Activated CD8-positive, alpha-beta memory T cell treated with anti-CD3 and anti-CD28 coated beads, Interleukin-2, amount 50 U/mL, for 48 hours (primary cell): ENCODE measurements around the gene NDUFB10.

Experiments
- DNase-seq: peaks from one replicate; pipeline ENCODE4 v3.0.0-alpha.2; 2020

NDUFB10 gene

DNA sequence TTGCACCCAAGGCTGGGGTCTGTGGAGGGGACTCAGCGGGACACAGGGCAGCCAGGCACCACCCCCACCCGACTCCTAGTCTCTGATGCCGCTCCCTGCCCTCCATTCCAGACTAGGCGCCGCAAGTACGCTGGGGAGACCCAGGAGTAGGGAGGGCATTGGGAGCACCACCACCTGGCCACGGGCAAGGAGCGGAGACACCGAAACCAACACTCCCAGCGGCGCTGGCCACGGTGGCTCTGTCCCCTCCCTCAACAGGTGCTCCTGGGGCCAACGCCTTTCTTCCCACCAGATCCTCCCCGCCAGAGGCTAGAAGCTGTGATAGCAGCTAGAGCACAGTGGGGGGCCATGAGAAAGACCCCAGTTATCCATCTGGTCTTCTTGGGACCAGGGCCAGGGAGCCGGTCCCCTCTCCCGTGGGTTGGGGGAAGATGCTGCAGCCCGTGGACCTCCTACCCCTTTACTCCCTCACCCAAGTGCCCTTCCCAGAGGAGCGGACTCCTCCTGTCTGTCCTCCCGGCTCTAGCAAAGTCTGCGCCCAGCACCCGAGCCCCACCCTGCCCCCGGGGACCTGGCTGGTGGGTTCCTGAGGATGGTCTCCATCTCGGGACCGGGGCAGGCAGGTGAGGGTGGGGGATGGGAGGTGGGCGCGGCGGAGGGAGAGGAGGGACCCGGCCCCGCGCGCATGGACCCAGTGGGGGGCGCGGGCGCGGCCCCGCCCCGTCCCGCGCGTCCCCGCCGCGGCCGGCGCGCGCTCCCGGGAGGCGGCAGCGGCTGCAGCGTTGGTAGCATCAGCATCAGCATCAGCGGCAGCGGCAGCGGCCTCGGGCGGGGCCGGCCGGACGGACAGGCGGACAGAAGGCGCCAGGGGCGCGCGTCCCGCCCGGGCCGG, 30.1 kb downstream of the NDUFB10 start, which contains the start of gene SYNGR3:
TSS of gene SYNGR3 (plus strand) at position 762 of the 892 bp plus-strand sequence. CDS start 133 bp downstream, outside the sequence.
- no peak for DNase-seq

DNA sequence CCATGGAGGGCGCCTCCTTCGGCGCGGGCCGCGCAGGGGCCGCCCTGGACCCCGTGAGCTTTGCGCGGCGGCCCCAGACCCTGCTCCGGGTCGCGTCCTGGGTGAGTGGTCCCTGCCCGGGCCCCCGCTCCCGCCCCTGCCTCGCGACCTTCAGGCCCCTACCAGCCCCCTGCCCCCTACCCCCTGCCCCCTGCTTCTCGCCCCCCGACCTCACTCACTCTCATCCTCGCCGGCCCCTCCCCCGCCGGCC, 30.7 kb downstream of the NDUFB10 start:
- no peak for DNase-seq

GRCh38 chr16:1990351-1991134, 31.2 kb downstream of the NDUFB10 start:
- peak; percentile 78 for DNase-seq

GRCh38 chr16:1991135-1991551, 31.8 kb downstream of the NDUFB10 start:
- DNase-seq: peak; percentile 77

DNA sequence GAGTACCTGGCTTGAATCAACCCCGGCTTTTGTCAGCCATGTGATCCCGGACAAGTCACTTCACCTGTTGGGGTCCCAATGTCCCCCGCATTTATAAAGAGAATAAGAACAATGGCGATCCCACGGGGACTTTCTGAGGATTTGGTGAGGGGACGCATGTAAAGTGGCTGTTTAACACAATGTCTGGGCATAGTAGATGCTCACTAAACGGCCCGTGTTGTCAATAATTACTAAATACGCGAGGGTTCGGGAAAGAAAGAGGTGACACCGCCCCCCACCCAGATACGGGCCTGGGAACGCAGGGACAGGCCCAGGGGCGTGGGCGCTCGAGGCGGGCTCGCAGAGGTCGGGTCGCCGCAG, 32.2 kb downstream of the NDUFB10 start:
- no peak for DNase-seq

GRCh38 chr16:1991948-1992703, 32.8 kb downstream of the NDUFB10 start:
- peak; percentile 99 for DNase-seq

- no peak for DNase-seq
Observed at GRCh38 chr16:1992704-1993317, 33.5 kb downstream of the NDUFB10 start.

DNA sequence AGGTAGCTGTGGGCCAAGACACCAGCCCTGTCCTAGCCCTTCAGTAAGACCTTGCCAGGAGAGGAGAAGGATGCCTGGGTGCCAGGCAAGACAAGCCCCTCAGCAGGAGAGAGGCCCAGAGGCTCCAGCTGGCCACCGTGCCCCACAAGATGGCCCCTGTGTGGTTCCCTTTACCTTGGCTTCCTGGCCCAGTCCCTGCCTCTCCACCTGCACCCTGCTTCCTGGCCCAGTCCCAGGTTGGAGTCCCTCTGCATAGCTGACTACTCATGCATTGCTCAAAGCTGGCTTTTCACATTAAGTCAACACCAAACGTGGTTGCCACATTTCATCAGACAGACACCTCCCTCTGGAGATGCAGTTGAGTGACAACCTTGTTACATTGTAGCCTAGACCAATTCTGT, 34.4 kb downstream of the NDUFB10 start:
- peak; percentile 70 for DNase-seq

DNA sequence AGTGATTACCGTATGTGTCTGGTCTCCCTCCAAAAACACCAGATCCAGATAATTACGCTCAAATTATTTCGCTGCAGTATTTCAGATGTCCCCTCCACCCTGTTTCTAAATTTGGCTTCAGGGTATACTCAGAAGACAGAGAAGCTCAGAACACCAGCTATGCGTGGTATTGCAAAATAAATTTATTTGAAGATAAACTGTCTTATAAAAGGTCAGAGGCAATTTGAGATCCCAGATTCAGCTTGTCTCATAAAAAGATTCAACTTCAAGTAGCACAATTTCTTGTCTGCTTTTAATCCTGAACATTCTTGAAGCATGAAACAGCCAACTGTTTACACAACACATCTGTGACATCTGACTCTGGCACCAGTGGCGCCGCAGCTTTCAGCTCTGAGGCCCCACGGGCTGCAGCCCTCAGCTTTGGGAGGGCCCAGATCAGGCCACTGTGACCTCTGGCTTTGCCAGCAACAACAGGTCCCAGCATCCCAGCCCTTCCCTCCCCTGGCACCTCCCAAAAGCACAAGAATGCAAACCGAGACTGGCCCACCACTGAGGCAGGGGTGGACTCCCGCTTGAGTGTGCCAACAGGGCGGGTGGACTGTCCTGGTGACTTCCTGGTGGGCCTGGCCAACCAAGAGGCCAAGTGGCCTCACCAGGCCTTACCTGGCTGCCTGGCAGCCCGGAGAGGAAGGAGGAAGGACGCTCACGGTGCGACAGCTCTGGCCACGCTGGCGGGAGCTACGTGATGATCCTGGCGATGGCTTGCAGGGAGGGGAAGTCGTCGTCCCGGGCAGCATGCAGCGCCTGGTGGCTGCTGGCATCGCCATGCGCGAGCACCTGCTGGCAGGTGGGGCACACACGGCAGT, 38.4 kb downstream of the NDUFB10 start:
- no peak for DNase-seq

DNA sequence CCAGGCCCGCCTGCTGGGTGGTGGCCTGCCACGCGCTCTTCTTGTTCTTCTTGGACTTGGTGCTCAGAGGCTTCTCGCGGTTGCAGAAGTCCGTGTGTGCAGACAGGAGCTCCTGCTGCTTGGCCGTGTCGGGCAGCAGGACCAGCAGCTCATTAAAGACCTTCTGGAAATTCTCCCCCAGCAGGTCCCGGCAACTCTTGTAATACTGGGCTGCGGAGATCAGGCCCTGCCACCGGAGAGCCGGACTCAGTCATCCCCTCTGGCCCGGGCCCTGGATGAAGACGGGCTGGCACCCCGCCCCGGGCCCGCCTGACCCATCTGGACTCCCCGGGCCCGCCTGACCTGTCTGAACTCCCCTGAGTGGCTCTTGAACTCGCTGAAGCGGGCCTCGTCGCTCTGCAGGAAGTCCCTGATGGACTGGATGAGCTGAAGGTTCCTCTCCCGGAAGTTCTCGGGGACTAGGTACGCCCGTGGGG, 39.1 kb downstream of the NDUFB10 start:
- no peak for DNase-seq

DNA sequence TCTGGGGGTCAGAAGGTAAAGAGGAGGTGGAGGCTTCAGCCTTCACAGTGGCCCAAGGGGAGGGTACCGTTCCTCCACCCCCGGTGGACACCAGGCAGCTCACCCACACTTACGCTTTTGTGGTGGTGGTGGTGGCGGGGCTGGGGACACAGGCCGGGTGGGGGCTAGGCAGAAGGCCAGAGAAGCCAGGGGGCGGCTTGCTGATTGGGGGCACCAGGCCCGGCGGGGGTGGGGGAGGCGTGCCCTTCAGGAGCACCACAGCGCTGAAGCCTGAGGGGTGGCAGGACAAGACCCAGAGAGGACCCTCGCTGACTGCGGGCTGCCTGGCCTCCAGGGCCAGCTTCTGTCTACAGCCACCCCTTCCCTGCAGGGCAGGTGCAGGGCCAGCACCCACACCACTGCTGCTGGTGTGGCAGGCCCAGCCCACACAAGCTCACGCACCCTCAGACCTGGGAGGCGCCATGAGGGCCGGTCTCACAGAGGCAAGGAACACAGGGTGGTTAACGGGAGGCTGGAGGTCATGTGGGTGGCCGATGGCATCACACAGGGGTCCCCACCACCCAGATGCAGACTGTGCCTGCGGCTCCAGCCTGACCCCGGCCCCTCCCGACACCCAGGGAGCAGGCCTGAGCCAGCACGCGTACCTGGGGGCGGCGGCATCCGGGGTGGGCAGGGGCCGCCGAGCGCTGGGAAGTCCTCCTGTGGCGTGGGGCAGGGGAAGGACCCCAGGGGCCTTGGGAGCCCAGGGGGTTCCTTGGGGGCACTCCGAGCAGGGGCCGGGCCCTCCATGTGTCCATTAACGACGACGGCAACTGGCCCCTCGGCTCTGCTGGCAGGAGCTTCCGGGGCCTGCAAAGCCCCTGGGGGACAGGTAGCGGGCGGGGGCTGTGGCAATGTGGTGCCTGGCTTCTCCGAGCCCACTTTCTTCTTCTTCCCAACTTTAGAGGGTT, 39.8 kb downstream of the NDUFB10 start:
- no peak for DNase-seq

DNA sequence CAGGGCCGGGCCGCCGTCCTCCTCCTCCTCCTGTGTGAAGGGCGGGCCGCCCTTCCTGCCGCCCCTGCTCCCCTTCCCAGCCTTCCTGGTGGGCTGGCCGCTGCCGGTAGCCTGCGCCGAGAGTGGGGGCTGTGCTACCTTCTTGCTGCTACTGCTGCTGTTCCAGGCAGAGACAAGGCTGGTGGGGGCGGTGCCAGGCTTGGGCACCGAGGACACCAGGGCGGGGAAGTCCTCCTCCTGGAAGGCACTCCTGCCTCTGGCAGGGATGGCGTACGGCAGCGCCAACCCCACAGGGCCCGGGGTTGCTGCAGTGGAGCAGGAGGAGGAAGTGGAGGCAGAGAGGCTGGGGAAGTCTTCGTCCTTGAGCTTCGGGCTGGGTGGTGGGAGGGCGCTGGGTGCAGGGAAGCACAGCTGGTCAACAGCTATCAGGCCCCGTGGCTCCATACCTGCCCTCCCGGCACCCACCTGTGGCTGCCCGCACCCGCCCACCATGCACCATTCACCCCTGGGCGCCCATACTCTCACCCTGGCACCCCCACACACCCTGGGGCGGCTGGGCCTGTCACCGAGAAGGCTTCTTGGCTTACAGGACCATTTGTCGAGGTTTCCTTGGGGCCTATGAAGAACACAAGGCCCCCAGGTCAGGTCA, 40.7 kb downstream of the NDUFB10 start:
- DNase-seq: no peak

- DNase-seq: no peak
Observed at GRCh38 chr16:2001035-2001434, 41.7 kb downstream of the NDUFB10 start.

DNA sequence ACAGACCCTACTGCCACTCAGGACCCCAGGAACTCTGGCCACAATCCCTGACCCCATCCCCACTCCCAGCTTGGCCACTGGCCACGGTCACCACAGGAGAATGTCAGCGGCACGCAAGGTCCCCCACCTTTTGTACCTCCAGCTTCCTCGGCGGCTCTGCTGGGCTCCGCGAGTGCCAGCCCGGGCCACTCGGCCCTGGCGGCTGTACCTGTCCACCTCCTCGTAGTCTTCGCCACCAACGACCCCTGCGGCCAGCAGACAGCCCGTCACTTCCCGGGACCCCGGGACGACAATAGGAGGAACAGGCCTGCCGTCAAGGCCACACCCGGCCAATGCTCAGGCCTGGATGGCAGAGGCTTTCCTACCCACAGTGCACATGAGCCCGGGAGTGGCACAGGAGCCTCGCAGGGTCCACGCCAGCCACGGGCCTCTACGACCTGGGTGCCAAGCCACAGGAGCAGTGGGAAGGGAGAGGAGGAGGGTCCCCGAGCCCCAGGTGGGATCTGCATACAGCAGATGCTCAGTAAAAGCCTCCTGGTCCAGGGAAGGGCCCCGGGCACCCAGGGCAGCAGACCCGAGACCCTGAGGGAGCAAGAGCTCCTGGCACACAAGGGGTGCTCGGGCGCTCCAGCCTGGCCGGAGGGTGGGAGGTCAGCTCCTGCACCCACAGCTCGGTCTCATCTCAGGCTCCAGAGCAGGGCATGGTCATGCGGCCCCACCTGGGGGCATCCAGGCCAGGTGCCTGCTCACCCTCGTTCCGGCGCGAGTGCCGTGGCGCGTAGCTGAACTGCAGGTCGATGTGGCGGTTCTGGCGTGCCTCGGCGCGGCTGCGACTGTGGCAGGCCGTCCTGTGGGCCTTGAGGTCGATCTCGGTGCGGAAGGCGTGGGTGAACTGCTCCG, 42.4 kb downstream of the NDUFB10 start:
- DNase-seq: no peak

DNA sequence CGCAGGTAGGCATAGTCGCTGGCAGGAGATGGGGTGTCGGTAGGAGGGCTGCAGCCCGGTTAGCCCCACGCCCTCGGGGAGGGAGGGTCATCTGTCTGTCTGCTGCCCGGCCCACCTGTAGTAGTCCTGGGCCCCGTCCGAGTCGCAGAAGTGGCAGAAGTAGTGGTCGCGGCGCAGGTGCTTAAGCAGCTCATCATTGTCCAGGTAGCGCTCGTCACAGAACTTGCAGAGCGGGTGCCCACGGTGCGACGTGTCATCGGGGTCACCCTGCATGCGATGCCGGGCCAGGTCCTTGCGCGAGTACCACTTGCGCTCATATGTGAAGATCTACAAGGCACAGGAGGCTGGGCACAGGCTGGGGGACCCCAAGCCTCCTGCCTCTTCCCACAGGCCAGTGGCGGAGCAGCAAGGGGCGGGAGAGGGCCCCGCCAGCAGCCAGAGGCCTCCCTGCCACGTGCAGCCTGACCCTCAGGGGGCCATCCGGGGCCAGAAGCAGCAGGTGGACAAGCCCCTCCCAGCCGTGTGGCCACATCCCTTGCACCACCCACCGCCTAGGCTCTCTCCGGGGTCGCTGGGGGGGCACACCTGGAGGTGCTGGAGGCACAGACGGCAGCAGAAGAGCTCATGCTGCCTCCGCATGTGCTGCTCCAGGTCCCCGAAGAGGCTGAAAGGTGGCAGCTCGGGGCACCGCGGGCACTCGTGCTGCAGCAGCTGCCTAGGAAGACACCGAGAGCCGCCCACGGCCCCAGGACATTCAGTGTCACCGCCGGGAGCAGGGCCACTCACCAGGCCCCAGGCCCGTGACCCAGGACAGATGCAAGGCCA, 43.3 kb downstream of the NDUFB10 start:
- no peak for DNase-seq

- no peak for DNase-seq
Observed at GRCh38 chr16:2003231-2003826, 44.0 kb downstream of the NDUFB10 start.

DNA sequence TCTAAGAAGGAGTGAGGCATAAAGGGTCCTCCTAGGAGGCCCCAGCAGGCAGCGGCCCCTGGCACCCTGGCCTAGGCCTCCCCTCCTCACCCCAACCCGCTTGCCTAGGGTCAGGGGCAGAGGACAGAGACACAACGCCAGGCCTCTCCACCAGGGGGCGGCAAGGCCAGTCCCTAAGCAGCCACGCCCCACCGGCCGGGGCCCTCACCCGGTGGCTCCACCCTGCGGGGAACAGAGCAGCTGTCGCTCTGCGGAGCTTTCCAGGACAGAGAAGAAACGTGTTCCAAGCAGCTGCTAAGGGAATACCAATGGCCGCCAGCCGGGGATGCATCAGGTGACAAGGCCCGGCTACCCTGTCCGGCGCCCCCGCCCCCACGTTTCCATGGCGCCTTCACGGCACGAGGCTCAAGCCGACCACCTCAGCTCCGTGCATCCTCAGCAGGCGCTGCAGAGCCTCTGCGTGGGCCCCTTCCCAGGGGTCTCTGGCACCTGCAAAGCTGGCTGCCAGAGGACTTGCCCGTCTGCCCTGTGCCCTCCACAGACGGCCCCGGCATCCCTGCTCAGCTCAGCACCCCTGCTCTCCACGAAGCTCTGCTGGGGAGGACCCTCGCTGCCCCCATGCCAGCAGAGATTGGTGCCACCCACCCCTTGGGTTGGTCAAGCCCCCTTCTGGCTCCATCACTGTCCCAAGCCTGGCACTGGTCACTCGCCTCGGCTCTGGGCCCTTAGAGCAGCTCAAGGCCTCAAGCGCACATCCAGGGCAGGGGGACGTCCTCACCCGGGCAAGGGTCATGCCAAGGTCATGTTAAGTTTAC, 44.7 kb downstream of the NDUFB10 start:
- DNase-seq: peak; percentile 96
